VCaP (cell line): Measurements from ENCODE around the gene PPP1R8.

ENCODE experiments used
- H3K27ac ChIP-seq: fragments of 450-650 bp; 2 replicates; pipeline ENCODE4 v1.5.1; 2017
- CTCF ChIP-seq: fragments of 450-650 bp; conservative IDR thresholded peaks from 2 replicates; pipeline ENCODE4 v1.5.1; 2017; ENCODE audit warnings: mild to moderate bottlenecking, moderate library complexity

The PPP1R8 gene

GRCh38 chr1:27830621-27831440, at the start of gene PPP1R8:
Gene PPP1R8, plus strand, starts transcription at chr1:27830782. Its CDS starts 54 bp downstream, at chr1:27830836.
- peak within 1 kb of the TSS; percentile 84 for H3K27ac ChIP-seq
- no peak for TF ChIP-seq CTCF

GRCh38 chr1:27782950-27783349, 47.6 kb upstream of the PPP1R8 start:
- no peak overlapping the region for H3K27ac ChIP-seq
- TF ChIP-seq CTCF = no peak

- no peak overlapping the region for H3K27ac ChIP-seq
- TF ChIP-seq CTCF = no peak
Measured at GRCh38 chr1:27784700-27785099, 45.9 kb upstream of the PPP1R8 start.

- TF ChIP-seq CTCF = no peak
- no peak overlapping the region for H3K27ac ChIP-seq
Measured at GRCh38 chr1:27785781-27786455, 44.7 kb upstream of the PPP1R8 start.

- TF ChIP-seq CTCF = no peak
- peak overlapping the region; percentile 90 for H3K27ac ChIP-seq
Measured at GRCh38 chr1:27787895-27788294, 42.7 kb upstream of the PPP1R8 start.

- TF ChIP-seq CTCF = no peak
- H3K27ac ChIP-seq = peak overlapping the region; percentile 90
Measured at GRCh38 chr1:27789540-27790041, 41.0 kb upstream of the PPP1R8 start.

GRCh38 chr1:27790270-27790669, 40.3 kb upstream of the PPP1R8 start:
- H3K27ac ChIP-seq = peak overlapping the region; percentile 90

GRCh38 chr1:27795601-27796000, 35.0 kb upstream of the PPP1R8 start:
- TF ChIP-seq CTCF = no peak
- H3K27ac ChIP-seq = no peak overlapping the region
